B cell (primary cell): Measurements from ENCODE around the gene CIBAR2. TPM values are rescaled to one million over a fixed set of nuclear protein-coding genes. Genes with fewer than 3 reads are reported as not detected.

Experiments used
- ATAC-seq: fragments of 200-7000 bp; cut with Tn5 transposase; one replicate; pipeline ENCODE4 v1.10.0; 2021; ENCODE audit warnings: low read depth, mild to moderate bottlenecking, moderate number of reproducible peaks, moderate library complexity
- CTCF ChIA-PET: fragments of 350-600 bp; sonication (Branson Sonifier 250); formaldehyde crosslinking; loops from one replicate; lab custom pipeline; 2021; ENCODE audit warnings: antibody characterized with exemption, inconsistent platforms; lab: Charles Lee
- POLR2A ChIA-PET: fragments of 350-600 bp; sonication (Branson Sonifier 250); formaldehyde crosslinking; loops from one replicate; lab custom pipeline; 2021; ENCODE audit warnings: antibody characterized with exemption; lab: Charles Lee
- DNase-seq: peaks from one replicate; pipeline ENCODE4 v3.0.0; 2013
- H2AFZ ChIP-seq: 2 replicates; pipeline ENCODE4 v1.6.1; 2012; ENCODE audit warnings: mild to moderate bottlenecking, low read depth, low read length; ENCODE audit not compliant: insufficient read depth, poor library complexity, severe bottlenecking
- H3K27ac ChIP-seq, 2 donors: 1 replicate in 1 of 2; 2 replicates in 1 of 2; pipeline ENCODE4 v1.5.1; 2012 to 2013; ENCODE audit warnings: low read length in 2 of 2, mild to moderate bottlenecking in 2 of 2, moderate library complexity in 1 of 2
- H3K27me3 ChIP-seq, 4 experiments: fragments of 200-600 bp in 1 of 4; sonication (generic) in 1 of 4; replicated peaks in 1 of 4; 1 replicate in 2 of 4; 2 replicates in 2 of 4; pipeline versions ENCODE4 v1.6.1 to v1.7.0; 2013 to 2016; ENCODE audit warnings: low read length in 3 of 4, mild to moderate bottlenecking in 2 of 4, mixed read lengths in 1 of 4, moderate library complexity in 1 of 4; ENCODE audit not compliant: insufficient read depth in 4 of 4, control insufficient read depth in 3 of 4; ENCODE audit errors: control extremely low read depth in 1 of 4
- H3K36me3 ChIP-seq, 2 experiments: replicated peaks in 1 of 2; 1 replicate in 1 of 2; 2 replicates in 1 of 2; pipeline versions ENCODE4 v1.6.1 to v1.7.1; 2013; ENCODE audit warnings: low read length in 1 of 2; ENCODE audit not compliant: insufficient read depth in 2 of 2, control insufficient read depth in 1 of 2; ENCODE audit errors: control extremely low read depth in 1 of 2, extremely low read depth in 1 of 2
- H3K4me1 ChIP-seq, 2 donors: fragments of 200-600 bp in 1 of 2; sonication (generic) in 1 of 2; 1 replicate in 1 of 2; 2 replicates in 1 of 2; pipeline versions ENCODE4 v1.5.1 to v1.6.1; 2013 to 2017; ENCODE audit warnings: low read length in 2 of 2; ENCODE audit not compliant: control insufficient read depth in 2 of 2, insufficient read depth in 2 of 2
- H3K4me2 ChIP-seq: replicated peaks from 2 replicates; pipeline ENCODE3; 2012; ENCODE audit warnings: mild to moderate bottlenecking, low read depth, low read length; ENCODE audit not compliant: poor library complexity, severe bottlenecking
- H3K4me3 ChIP-seq, 5 experiments: fragments of 200-600 bp in 1 of 5; sonication (generic) in 1 of 5; 1 replicate in 3 of 5; 2 replicates in 2 of 5; pipeline versions ENCODE4 v1.5.1 to v1.7.0; 2011 to 2016; ENCODE audit warnings: low read length in 4 of 5, mild to moderate bottlenecking in 4 of 5, low read depth in 2 of 5, control low read depth in 1 of 5, moderate library complexity in 1 of 5; ENCODE audit not compliant: insufficient read depth in 1 of 5; ENCODE audit errors: control extremely low read depth in 1 of 5, extremely low read depth in 1 of 5
- H3K79me2 ChIP-seq: fragments of 200-600 bp; sonication (generic); one replicate; pipeline ENCODE4 v1.6.0; 2016; ENCODE audit warnings: low read length; ENCODE audit not compliant: control insufficient read depth, insufficient read depth
- H3K9ac ChIP-seq: fragments of 200-600 bp; sonication (generic); 2 replicates; pipeline ENCODE4 v1.6.1; 2017; ENCODE audit warnings: mild to moderate bottlenecking, low read length, moderate library complexity
- H3K9me3 ChIP-seq, 3 donors: one replicate each; pipeline versions ENCODE4 v1.6.1 to v1.7.1; 2013; ENCODE audit warnings: low read length in 2 of 3; ENCODE audit not compliant: control insufficient read depth in 2 of 3, insufficient read depth in 1 of 3; ENCODE audit errors: control extremely low read depth in 1 of 3
- H4K20me1 ChIP-seq: 2 replicates; pipeline ENCODE4 v1.6.0; 2012; ENCODE audit warnings: mild to moderate bottlenecking, low read length; ENCODE audit not compliant: insufficient read depth, control insufficient read depth, poor library complexity, severe bottlenecking
- H3K27ac Mint-ChIP-seq: one replicate; pipeline ENCODE4 v1.8.0; 2021; ENCODE audit warnings: mixed read lengths
- H3K27me3 Mint-ChIP-seq: one replicate; pipeline ENCODE4 v1.8.0; 2021; ENCODE audit warnings: mixed read lengths
- H3K4me1 Mint-ChIP-seq: one replicate; pipeline ENCODE4 v1.8.0; 2021; ENCODE audit warnings: mixed read lengths
- H3K4me3 Mint-ChIP-seq: one replicate; pipeline ENCODE4 v1.8.0; 2021; ENCODE audit warnings: mixed read lengths
- H3K9me3 Mint-ChIP-seq: one replicate; pipeline ENCODE4 v1.8.0; 2022; ENCODE audit warnings: mixed read lengths; ENCODE audit not compliant: insufficient read depth
- EZH2 ChIP-seq: IDR thresholded peaks from 2 replicates; pipeline ENCODE4 v1.6.1; 2012; ENCODE audit warnings: borderline replicate concordance, low read depth, mild to moderate bottlenecking, moderate library complexity, low read length; ENCODE audit not compliant: insufficient read depth, poor library complexity, severe bottlenecking
- WGBS: methylation state at CpG from one replicate; pipeline ENCODE4 v1.1.5; 2013; ENCODE audit warnings: missing lambda C conversion rate; ENCODE audit not compliant: insufficient coverage; 5-methylcytosine and 5-hydroxymethylcytosine counted together
- intact Hi-C: fragments of 100-400 bp; cut with micrococcal nuclease; formaldehyde crosslinking; loops from one replicate; pipeline ENCODE4 v1.10.0; 2022
- polyA plus RNA-seq: library from polyadenylated mRNA; depleted of rRNA; stranded (reverse); fragments of >200 nt; gene quantifications from 2 replicates; pipeline ENCODE4 v1.2.3, GENCODE V29; 2012
- total RNA-seq, 2 donors: library from RNA; stranded (reverse); fragments of 120-200 nt in 1 of 2; gene quantifications; 1 replicate in 1 of 2; 2 replicates in 1 of 2; pipeline versions ENCODE4 v1.2.3 to v1.2.4, GENCODE V29; 2013 to 2022
- TF ChIP-seq, protein P1 (sequence below): fragments of 200-600 bp; IDR thresholded peaks from one replicate; pipeline ENCODE4 v1.8.0; 2022; ENCODE audit warnings: antibody characterized with exemption, mild to moderate bottlenecking

The CIBAR2 gene
- total and polyA plus RNA-seq, 2 donors (not counting 1 experiment from before 2014, with no cell fraction given) = not detected

DNA sequence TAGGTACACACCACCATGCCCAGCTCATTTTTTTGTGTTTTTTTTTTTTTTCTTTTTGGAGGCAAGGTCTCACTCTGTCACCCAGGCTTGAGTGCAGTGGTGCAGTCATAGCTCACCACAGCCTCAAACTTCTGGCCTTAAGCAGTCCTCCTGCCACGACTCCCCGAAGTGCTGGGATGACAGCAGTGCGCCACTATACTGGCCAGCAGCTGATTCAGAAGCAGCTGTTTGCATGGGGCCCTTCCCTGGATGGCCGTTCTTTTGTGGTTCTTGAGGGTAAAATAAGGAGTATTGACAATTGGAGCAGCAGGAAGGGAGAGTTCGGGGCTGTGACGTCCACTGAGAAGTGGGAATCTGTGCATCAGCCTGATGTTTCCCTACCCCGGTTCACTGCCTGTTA lies 43.1 kb downstream of the CIBAR2 start:
- peaks cover 11% of the 10 kb centered on the region for H3K27me3 Mint-ChIP-seq
- Histone ChIP-seq H3K9me3 (no peaks in the 10 kb centered on the region), H2AFZ (no peak overlapping the region), H3K9ac (no peak overlapping the region), H3K4me2 (no peak overlapping the region), H3K27ac (no peak overlapping the region), H3K79me2 (no peaks in the 10 kb centered on the region), H3K36me3 (no peaks in the 10 kb centered on the region), H3K27me3 (no peaks in the 10 kb centered on the region), H3K4me3 (no peak overlapping the region), H4K20me1 (no peaks in the 10 kb centered on the region), H3K4me1 (no peaks in the 10 kb centered on the region)
- no peak overlapping the region for H3K4me3 Mint-ChIP-seq
- H3K27ac Mint-ChIP-seq = no peak overlapping the region
- DNase-seq = no peak
- TF ChIP-seq, protein P1, sequence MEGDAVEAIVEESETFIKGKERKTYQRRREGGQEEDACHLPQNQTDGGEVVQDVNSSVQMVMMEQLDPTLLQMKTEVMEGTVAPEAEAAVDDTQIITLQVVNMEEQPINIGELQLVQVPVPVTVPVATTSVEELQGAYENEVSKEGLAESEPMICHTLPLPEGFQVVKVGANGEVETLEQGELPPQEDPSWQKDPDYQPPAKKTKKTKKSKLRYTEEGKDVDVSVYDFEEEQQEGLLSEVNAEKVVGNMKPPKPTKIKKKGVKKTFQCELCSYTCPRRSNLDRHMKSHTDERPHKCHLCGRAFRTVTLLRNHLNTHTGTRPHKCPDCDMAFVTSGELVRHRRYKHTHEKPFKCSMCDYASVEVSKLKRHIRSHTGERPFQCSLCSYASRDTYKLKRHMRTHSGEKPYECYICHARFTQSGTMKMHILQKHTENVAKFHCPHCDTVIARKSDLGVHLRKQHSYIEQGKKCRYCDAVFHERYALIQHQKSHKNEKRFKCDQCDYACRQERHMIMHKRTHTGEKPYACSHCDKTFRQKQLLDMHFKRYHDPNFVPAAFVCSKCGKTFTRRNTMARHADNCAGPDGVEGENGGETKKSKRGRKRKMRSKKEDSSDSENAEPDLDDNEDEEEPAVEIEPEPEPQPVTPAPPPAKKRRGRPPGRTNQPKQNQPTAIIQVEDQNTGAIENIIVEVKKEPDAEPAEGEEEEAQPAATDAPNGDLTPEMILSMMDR = no peak
- TF ChIP-seq EZH2 = no peak
- ChIA-PET POLR2A (interaction anchor here (0.6 kb wide), 1 partner anchor 8 kb away, joined by 5 read pairs; no protein-coding TSS in a partner anchor), CTCF (no interaction called here)
- no peaks in the 10 kb centered on the region for H3K4me1 Mint-ChIP-seq
- WGBS = 93% methylated on average over 6 of the region's 7 CpGs
- intact Hi-C loops = no loop called here
- no peaks in the 10 kb centered on the region for H3K9me3 Mint-ChIP-seq
- ATAC-seq = no peak

DNA sequence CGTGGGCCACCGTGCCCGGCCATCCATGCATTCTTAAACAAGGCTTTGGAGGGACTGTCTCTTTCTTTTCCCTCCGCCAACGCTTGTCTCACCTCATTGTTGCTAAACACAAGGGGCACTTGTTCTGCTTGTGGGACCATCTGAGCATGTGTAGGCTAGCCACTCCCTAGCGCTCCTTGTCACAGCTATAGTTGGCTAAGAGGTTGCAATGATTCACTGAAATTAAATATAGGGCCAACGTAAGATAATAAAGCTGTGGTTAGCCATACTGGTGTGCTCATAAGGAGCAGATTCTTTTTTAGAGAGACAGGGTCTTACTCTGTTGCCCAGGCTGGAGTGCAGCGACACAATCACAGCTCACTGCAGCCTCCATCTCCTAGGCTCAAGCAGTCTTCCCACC lies 43.5 kb downstream of the CIBAR2 start:
- Histone ChIP-seq H3K27me3 (no peaks in the 10 kb centered on the region), H4K20me1 (no peaks in the 10 kb centered on the region), H3K79me2 (no peaks in the 10 kb centered on the region), H3K36me3 (no peaks in the 10 kb centered on the region), H3K9me3 (no peaks in the 10 kb centered on the region), H3K4me3 (no peak overlapping the region), H2AFZ (no peak overlapping the region), H3K4me2 (no peak overlapping the region), H3K9ac (no peak overlapping the region), H3K4me1 (no peaks in the 10 kb centered on the region), H3K27ac (no peak overlapping the region)
- TF ChIP-seq, protein P1 = no peak
- no peak for TF ChIP-seq EZH2
- ATAC-seq = no peak
- intact Hi-C loops = no loop called here
- 93% methylated on average over 6 of the region's 8 CpGs for WGBS
- ChIA-PET CTCF (no interaction called here), POLR2A (interaction anchor here (0.6 kb wide), 1 partner anchor 8 kb away, joined by 5 read pairs; no protein-coding TSS in a partner anchor)
- peaks cover 11% of the 10 kb centered on the region for H3K27me3 Mint-ChIP-seq
- no peak for DNase-seq
- H3K4me3 Mint-ChIP-seq = no peak overlapping the region
- no peaks in the 10 kb centered on the region for H3K9me3 Mint-ChIP-seq
- H3K27ac Mint-ChIP-seq = no peak overlapping the region
- no peaks in the 10 kb centered on the region for H3K4me1 Mint-ChIP-seq
